ENCODE results near the gene PFKFB3. TPM values are rescaled to one million over a fixed set of nuclear protein-coding genes. Genes with fewer than 3 reads are reported as not detected.

PFKFB3 gene
- total and polyA plus RNA-seq, 2 of the 13 experiments (the other 11 are each of a cell fraction or from before 2014, with no cell fraction given): 1.2 to 13.3 TPM

GRCh38 chr10:6279540-6280267 is 77.0 kb downstream of the PFKFB3 start (continued):
- TF ChIP-seq PAXIP1 (CRISPR knock-in tag; conservative IDR thresholded peaks at IDR 0.05) (peak; percentile 87), KDM6A (CRISPR knock-in tag; IDR thresholded peaks at IDR 0.05; ENCODE audit: low read depth) (no peak), SOX13 (IDR thresholded peaks at IDR 0.05) (peak; percentile 58; the same call in 1 of the 2 replicates), SOX13 (CRISPR knock-in tag; conservative IDR thresholded peaks at IDR 0.05 in 1 of 2, IDR thresholded peaks at IDR 0.05 in 1 of 2) (peak in 1 of 2 experiments; percentile 65; a peak in 2 of 4 replicates), NFIC (IDR thresholded peaks at IDR 0.05; ENCODE audit: low read length) (no peak; the same call in 1 of the 2 replicates), TRAFD1 (CRISPR knock-in tag; IDR thresholded peaks at IDR 0.05; ENCODE audit: borderline replicate concordance) (no peak), ZBTB49 (CRISPR knock-in tag; IDR thresholded peaks at IDR 0.05; ENCODE audit: borderline replicate concordance) (no peak), FOXP1 (IDR thresholded peaks at IDR 0.05) (no peak), FOXP1 (CRISPR knock-in tag; IDR thresholded peaks at IDR 0.05) (peak; percentile 59), ZKSCAN1 (IDR thresholded peaks at IDR 0.05; ENCODE audit: low read length) (no peak), SRF (IDR thresholded peaks at IDR 0.05; ENCODE audit: low read depth, low read length) (no peak), ZNF747 (CRISPR knock-in tag; IDR thresholded peaks at IDR 0.05; ENCODE audit: borderline replicate concordance) (no peak), GTF2F1 (IDR thresholded peaks at IDR 0.05; ENCODE audit: low read length) (no peak), NR3C1 (CRISPR knock-in tag; IDR thresholded peaks at IDR 0.05) (no peak), FOXK1 (CRISPR knock-in tag; IDR thresholded peaks at IDR 0.05; ENCODE audit: borderline replicate concordance, low read depth) (peak; percentile 75; the same call in 1 of the 2 replicates), ZBTB37 (CRISPR knock-in tag; IDR thresholded peaks at IDR 0.05) (no peak; the same call in 1 of the 2 replicates), THAP9 (CRISPR knock-in tag; IDR thresholded peaks at IDR 0.05; ENCODE audit: borderline replicate concordance) (no peak)
